Measurements from ENCODE around the gene SPAG16. TPM values are rescaled to one million over a fixed set of nuclear protein-coding genes. Genes with fewer than 3 reads are reported as not detected.

SPAG16 gene
- 1 to 10 TPM; 8.4 to 8.5 TPM for total RNA-seq

DNA sequence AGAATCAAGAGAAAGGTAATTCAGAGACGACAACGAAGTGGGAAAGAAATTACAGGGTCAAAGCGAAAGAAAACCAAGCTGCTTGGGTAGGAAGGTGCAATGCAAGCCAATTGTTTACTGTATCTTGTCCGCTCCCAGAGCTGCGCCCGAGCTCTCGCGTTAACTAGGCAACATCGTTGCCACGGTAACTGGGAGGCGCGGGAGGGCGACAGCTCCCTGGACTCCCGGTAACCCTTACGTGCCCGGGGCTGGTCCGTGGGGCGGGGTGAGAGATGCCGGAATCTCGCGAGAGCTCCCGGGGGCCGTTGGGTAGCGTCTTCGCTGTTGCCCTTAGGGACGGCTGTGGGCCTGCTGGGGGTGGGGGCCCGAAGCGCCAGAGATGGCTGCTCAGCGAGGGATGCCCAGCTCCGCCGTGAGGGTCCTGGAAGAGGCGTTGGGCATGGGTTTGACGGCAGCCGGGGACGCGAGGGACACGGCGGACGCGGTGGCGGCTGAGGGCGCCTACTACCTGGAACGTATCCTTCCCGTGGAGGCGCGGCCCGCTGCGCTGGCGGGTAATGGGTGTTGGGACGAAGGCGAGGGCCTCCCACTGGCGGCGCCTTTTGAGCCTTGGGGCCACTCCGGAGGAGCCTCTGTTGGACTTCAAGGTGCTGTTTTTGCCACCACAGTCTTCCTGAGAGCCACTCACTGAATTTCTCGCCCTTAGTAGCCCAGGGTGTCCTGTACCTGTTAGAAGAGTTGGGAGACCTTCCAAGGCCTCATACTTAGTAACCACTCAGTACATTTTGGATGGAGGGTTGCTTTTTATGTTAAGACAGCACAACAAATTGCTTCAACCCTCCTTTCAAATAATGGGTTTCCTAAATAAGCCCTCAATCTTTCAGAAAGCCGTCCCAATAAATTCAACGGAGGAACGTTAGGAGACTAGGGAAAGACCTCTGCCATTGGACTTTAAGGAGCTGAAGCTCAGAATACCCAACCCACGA lies at the start of gene SPAG16:
SPAG16 (plus strand) TSS at position 360 of the 986 bp plus-strand sequence.
- Mint-ChIP-seq H3K4me3 (peak within 1 kb of the TSS; percentile 86), H3K27me3 (peaks cover 2% of the 10 kb centered on the region), H3K9me3 (no peaks in the 10 kb centered on the region), H3K27ac (peak within 1 kb of the TSS; percentile 79), H3K4me1 (peaks cover 27% of the 10 kb centered on the region), H3K36me3 (ENCODE audit: low read depth) (no peaks in the 10 kb centered on the region)
- DNase-seq = peak; percentile 98
- ChIA-PET CTCF (interaction anchor here (0.7 to 1.3 kb wide), 3 partner anchors 14 to 43 kb away, joined by 3 read pairs; no protein-coding TSS in a partner anchor), POLR2A (interaction anchor here (0.6 to 1.4 kb wide), 4 partner anchors 9 to 1524 kb away, joined by 3 to 4 read pairs (median 4); no protein-coding TSS in a partner anchor)

- no peak overlapping the region for H3K27ac Mint-ChIP-seq
- CTCF ChIA-PET = no interaction called here
- DNase-seq = no peak
- no peaks in the 10 kb centered on the region for H3K36me3 Mint-ChIP-seq (ENCODE audit: low read depth)
- no peaks in the 10 kb centered on the region for H3K9me3 Mint-ChIP-seq
- H3K4me3 Mint-ChIP-seq = no peak overlapping the region
- POLR2A ChIA-PET = no interaction called here
- peaks cover 8% of the 10 kb centered on the region for H3K4me1 Mint-ChIP-seq
- peaks cover 15% of the 10 kb centered on the region for H3K27me3 Mint-ChIP-seq
These were observed 49.6 kb upstream of the SPAG16 start for GRCh38 chr2:213234641-213235040.

DNA sequence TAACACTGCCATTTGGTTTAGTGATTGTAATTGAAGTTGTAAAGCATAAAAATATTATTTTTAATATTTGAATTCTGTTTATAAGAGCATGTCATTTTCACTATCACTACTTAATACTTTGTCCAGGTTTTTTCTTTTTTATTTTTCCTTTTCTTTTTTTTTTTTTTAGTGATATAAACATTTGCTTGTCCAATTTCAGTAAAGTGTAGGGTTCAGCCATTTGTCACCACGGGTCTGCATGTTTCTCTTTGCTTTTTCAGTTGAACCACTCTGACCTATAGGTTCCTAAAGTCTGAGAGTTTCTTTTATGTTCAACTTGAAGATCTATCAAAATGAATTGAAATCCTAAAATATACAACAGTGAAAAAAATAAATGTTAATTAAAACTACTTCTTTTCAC lies 48.5 kb upstream of the SPAG16 start:
- Mint-ChIP-seq H3K27me3 (peaks cover 15% of the 10 kb centered on the region), H3K36me3 (ENCODE audit: low read depth) (no peaks in the 10 kb centered on the region), H3K27ac (no peak overlapping the region), H3K4me3 (no peak overlapping the region), H3K4me1 (peaks cover 8% of the 10 kb centered on the region), H3K9me3 (no peaks in the 10 kb centered on the region)
- ChIA-PET POLR2A (no interaction called here), CTCF (no interaction called here)
- no peak for DNase-seq

DNA sequence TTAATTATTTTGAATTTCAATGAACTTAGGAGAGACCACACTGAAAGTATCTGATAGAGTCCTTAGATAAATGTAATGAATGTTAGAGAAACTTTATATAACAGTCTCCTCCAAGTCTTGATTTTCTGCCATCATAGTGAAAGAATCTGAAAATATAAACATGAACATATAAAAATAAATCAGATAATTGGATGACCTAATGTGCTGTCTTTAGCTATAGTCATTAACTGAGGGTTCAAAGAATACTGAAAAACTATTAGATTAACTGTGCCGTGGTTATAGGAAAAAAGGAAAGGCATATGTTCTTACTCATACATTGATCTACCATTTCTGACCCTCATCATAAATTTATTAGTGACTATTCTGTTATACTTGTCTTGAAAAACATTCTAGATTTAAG lies 47.0 kb upstream of the SPAG16 start:
- ChIA-PET POLR2A (no interaction called here), CTCF (no interaction called here)
- Mint-ChIP-seq H3K4me3 (no peak overlapping the region), H3K36me3 (ENCODE audit: low read depth) (no peaks in the 10 kb centered on the region), H3K27me3 (peaks cover 15% of the 10 kb centered on the region), H3K9me3 (no peaks in the 10 kb centered on the region), H3K4me1 (peaks cover 8% of the 10 kb centered on the region), H3K27ac (no peak overlapping the region)
- no peak for DNase-seq

- ChIA-PET POLR2A (no interaction called here), CTCF (no interaction called here)
- Mint-ChIP-seq H3K27ac (no peak overlapping the region), H3K36me3 (ENCODE audit: low read depth) (no peaks in the 10 kb centered on the region), H3K9me3 (no peaks in the 10 kb centered on the region), H3K4me1 (peaks cover 8% of the 10 kb centered on the region), H3K4me3 (no peak overlapping the region), H3K27me3 (peaks cover 15% of the 10 kb centered on the region)
- DNase-seq = no peak
These were observed 46.5 kb upstream of the SPAG16 start for GRCh38 chr2:213237787-213238186.

GRCh38 chr2:213238753-213239495 lies 45.3 kb upstream of the SPAG16 start:
- CTCF ChIA-PET = no interaction called here
- H3K4me3 Mint-ChIP-seq = no peak overlapping the region

DNA sequence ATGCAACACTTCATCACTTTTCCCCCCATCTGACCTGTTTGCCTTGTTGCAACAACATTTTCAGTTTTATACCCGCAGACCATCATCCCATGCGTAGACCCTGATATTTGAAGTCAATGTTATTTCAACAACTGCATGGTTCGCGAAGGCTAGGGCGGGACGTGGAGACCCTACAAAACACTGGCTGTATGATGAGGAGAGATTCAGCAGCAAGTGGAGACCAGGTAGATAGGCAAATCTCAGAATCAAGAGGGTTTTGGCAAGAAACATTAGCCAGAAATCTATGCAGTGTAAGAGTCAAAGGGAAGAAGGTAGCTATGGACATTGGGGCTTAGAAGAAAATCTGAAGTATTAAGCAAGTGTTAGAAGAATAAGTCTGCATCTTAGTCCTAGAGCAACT lies 42.4 kb upstream of the SPAG16 start:
- ChIA-PET POLR2A (no interaction called here), CTCF (interaction anchor here (1.4 to 1.5 kb wide), 2 partner anchors 10 to 42 kb away, joined by 3 read pairs; partner anchors contain the start of gene SPAG16)
- no peak for DNase-seq
- peaks cover 12% of the 10 kb centered on the region for H3K27me3 Mint-ChIP-seq
- no peak overlapping the region for H3K27ac Mint-ChIP-seq
- no peaks in the 10 kb centered on the region for H3K9me3 Mint-ChIP-seq
- H3K4me1 Mint-ChIP-seq = no peaks in the 10 kb centered on the region
- no peaks in the 10 kb centered on the region for H3K36me3 Mint-ChIP-seq (ENCODE audit: low read depth)
- H3K4me3 Mint-ChIP-seq = no peak overlapping the region

More at GRCh38 chr2:213238753-213239495, 45.3 kb upstream of the SPAG16 start:
- Mint-ChIP-seq H3K27ac (no peak overlapping the region), H3K4me1 (peaks cover 1% of the 10 kb centered on the region), H3K36me3 (ENCODE audit: low read depth) (no peaks in the 10 kb centered on the region), H3K27me3 (peaks cover 15% of the 10 kb centered on the region), H3K9me3 (no peaks in the 10 kb centered on the region)
- DNase-seq = no peak
- POLR2A ChIA-PET = no interaction called here

GRCh38 chr2:213242653-213243052 lies 41.6 kb upstream of the SPAG16 start:
- CTCF ChIA-PET = interaction anchor here (1.4 to 1.5 kb wide), 2 partner anchors 9 to 41 kb away, joined by 3 read pairs; partner anchors contain the start of gene SPAG16
- Mint-ChIP-seq H3K36me3 (ENCODE audit: low read depth) (no peaks in the 10 kb centered on the region), H3K4me3 (no peak overlapping the region), H3K9me3 (no peaks in the 10 kb centered on the region), H3K27me3 (peaks cover 12% of the 10 kb centered on the region), H3K4me1 (no peaks in the 10 kb centered on the region), H3K27ac (no peak overlapping the region)
- POLR2A ChIA-PET = no interaction called here
- DNase-seq = no peak

GRCh38 chr2:213243189-213244044 lies 40.8 kb upstream of the SPAG16 start:
- no peak overlapping the region for H3K4me3 Mint-ChIP-seq
- DNase-seq = no peak
- H3K9me3 Mint-ChIP-seq = no peaks in the 10 kb centered on the region
- no peaks in the 10 kb centered on the region for H3K4me1 Mint-ChIP-seq
- no peak overlapping the region for H3K27ac Mint-ChIP-seq
- POLR2A ChIA-PET = no interaction called here
- CTCF ChIA-PET = no interaction called here
- no peaks in the 10 kb centered on the region for H3K36me3 Mint-ChIP-seq (ENCODE audit: low read depth)
- H3K27me3 Mint-ChIP-seq = peaks cover 10% of the 10 kb centered on the region

- Mint-ChIP-seq H3K9me3 (no peaks in the 10 kb centered on the region), H3K27ac (no peak overlapping the region), H3K36me3 (ENCODE audit: low read depth) (no peaks in the 10 kb centered on the region), H3K4me3 (no peak overlapping the region), H3K27me3 (peaks cover 4% of the 10 kb centered on the region), H3K4me1 (no peaks in the 10 kb centered on the region)
- ChIA-PET POLR2A (no interaction called here), CTCF (no interaction called here)
- DNase-seq = peak; percentile 47
These were observed 37.6 kb upstream of the SPAG16 start for GRCh38 chr2:213246497-213247281.

DNA sequence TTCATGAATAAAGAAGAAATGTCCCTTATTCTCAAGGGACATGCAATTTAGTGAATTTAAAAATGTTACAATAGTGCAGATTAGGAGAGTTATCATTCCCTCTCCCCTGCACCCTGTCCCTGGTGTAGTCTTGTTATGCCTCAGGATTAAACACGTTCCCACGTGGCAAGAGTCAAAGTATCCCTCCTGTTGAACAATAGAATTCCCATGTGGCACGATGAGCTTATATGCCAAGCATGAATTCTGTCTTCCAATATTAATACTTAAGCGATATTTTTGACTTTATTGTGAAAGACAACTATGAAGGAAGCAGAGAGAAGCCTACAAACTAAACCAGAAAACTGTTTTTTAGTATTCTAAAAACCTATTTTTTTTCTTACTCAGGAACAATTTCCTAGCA lies 36.7 kb upstream of the SPAG16 start:
- H3K27ac Mint-ChIP-seq = no peak overlapping the region
- CTCF ChIA-PET = interaction anchor here (0.7 kb wide), 1 partner anchor 225 kb away, joined by 3 read pairs; no protein-coding TSS in a partner anchor
- no peak overlapping the region for H3K4me3 Mint-ChIP-seq
- peaks cover 8% of the 10 kb centered on the region for H3K27me3 Mint-ChIP-seq
- H3K4me1 Mint-ChIP-seq = no peaks in the 10 kb centered on the region
- H3K36me3 Mint-ChIP-seq (ENCODE audit: low read depth) = no peaks in the 10 kb centered on the region
- POLR2A ChIA-PET = no interaction called here
- DNase-seq = no peak
- H3K9me3 Mint-ChIP-seq = no peaks in the 10 kb centered on the region

DNA sequence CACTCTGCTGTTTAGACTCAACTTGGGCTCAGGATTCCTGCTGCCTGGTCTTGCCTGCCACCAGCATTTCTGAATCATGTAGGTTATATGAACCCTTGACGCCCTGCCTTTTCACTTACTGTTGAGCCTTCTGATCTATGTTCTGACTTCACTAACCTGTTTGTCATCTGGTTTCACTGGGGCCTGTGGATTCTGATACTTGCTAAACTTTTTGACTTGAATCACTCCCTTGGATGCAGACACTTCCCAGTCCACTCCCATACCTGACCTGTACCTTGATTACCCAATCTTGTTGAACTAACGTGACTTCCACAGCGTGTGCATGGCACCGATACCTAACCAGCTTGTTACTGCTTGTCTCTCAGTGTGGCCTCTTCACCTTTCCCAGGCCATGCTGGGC lies 35.6 kb upstream of the SPAG16 start:
- H3K27me3 Mint-ChIP-seq = peaks cover 5% of the 10 kb centered on the region
- ChIA-PET CTCF (no interaction called here), POLR2A (no interaction called here)
- H3K4me1 Mint-ChIP-seq = no peaks in the 10 kb centered on the region
- no peak overlapping the region for H3K27ac Mint-ChIP-seq
- no peaks in the 10 kb centered on the region for H3K9me3 Mint-ChIP-seq
- no peak for DNase-seq
- H3K4me3 Mint-ChIP-seq = no peak overlapping the region
- H3K36me3 Mint-ChIP-seq (ENCODE audit: low read depth) = no peaks in the 10 kb centered on the region

Measured in activated CD4-positive, alpha-beta memory T cell treated with anti-CD3 and anti-CD28 coated beads, Interleukin-2, amount 10 ng/mL, durations not matched to agents 7 days and 5 days (primary cell).